Left lung (tissue), 10 donors: ENCODE results near the gene ALCAM. TPM values are rescaled to one million over a fixed set of nuclear protein-coding genes. Genes with fewer than 3 reads are reported as not detected.

Experiments used
- ATAC-seq: fragments of 200-7000 bp; cut with Tn5 transposase; one replicate; pipeline ENCODE4 v1.9.1; 2020; ENCODE audit warnings: moderate library complexity
- DNase-seq, 4 donors: peaks; one replicate each; pipeline ENCODE4 v3.0.0-alpha.2; 2013 to 2020
- H3K27ac ChIP-seq, 2 donors: fragments of 200-600 bp; sonication (generic) in 1 of 2; one replicate each; pipeline versions ENCODE4 v1.5.0 to v1.8.0; 2020 to 2021
- H3K27me3 ChIP-seq, 2 donors: fragments of 200-600 bp; sonication (generic) in 1 of 2; one replicate each; pipeline versions ENCODE4 v1.5.0 to v1.8.0; 2020 to 2021
- H3K36me3 ChIP-seq, 2 donors: fragments of 200-600 bp; sonication (generic) in 1 of 2; one replicate each; pipeline versions ENCODE4 v1.5.0 to v1.8.0; 2020 to 2021
- H3K4me1 ChIP-seq, 2 donors: fragments of 200-600 bp; one replicate each; pipeline ENCODE4 v1.8.0; 2021
- H3K4me3 ChIP-seq, 2 donors: fragments of 200-600 bp; sonication (generic) in 1 of 2; one replicate each; pipeline versions ENCODE4 v1.5.0 to v1.8.0; 2020 to 2021; ENCODE audit warnings: mild to moderate bottlenecking in 1 of 2
- H3K9me3 ChIP-seq, 2 donors: fragments of 200-600 bp; sonication (generic) in 1 of 2; one replicate each; pipeline versions ENCODE4 v1.5.0 to v1.8.0; 2020 to 2021
- intact Hi-C, 2 donors: fragments of 100-400 bp; cut with DNase I; formaldehyde crosslinking; loops; one replicate each; pipeline versions ENCODE4 v1.11.2 to v1.14.2; 2022
- polyA plus RNA-seq, 6 donors: library from polyadenylated mRNA; unstranded; fragments of 120-200 nt; gene quantifications; one replicate each; pipeline ENCODE4 v1.2.1, GENCODE V29; 2013; ENCODE audit not compliant: insufficient read length in 6 of 6
- total RNA-seq, 2 donors: library from RNA; stranded (reverse); fragmentation: NEBNext Ultra II Directional; extraction: Animal tissue kit (Norgen Biotek cat#: 25700); gene quantifications; one replicate each; pipeline ENCODE4 v1.2.1, GENCODE V29; 2021
- TF ChIP-seq, protein P1 (sequence below), 2 donors: fragments of 200-600 bp; sonication (generic) in 1 of 2; IDR thresholded peaks; one replicate each; pipeline versions ENCODE4 v1.5.0 to v1.8.0; 2021; ENCODE audit warnings: antibody characterized with exemption in 2 of 2
- donor health status: DM: no; HTN: yes; CAD: no.
- donor health status: DM: no; HTN: no; CAD: no.

The ALCAM gene
- total and polyA plus RNA-seq, 8 donors = 84.2 to 170 (median 127) TPM

DNA sequence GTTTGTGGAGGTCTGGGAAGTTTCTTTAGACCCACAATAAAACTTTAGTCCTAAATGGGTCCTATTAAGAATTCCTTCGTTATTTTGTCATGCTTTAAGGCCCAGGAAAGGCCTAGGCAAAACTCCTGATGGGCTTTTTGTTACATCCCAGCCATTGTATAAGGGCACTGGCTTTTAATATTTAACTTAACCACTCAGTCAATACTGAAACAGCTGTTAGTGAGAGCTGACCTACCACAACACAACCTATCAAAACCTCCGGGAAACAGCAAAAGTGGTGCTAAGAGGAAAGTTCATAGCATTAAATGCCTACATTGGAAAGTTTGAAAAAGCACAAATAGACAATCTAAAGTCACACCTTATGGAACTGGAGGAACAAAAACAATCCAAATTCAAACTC lies 39.6 kb downstream of the ALCAM start:
- H3K27ac ChIP-seq = no peak overlapping the region
- H3K4me1 ChIP-seq = no peaks in the 10 kb centered on the region
- no peak for ATAC-seq
- no peaks in the 10 kb centered on the region for H3K27me3 ChIP-seq
- H3K36me3 ChIP-seq = no peaks in the 10 kb centered on the region
- intact Hi-C loops = no loop called here
- H3K4me3 ChIP-seq = no peak overlapping the region
- no peak for DNase-seq
- no peaks in the 10 kb centered on the region for H3K9me3 ChIP-seq
- TF ChIP-seq, protein P1, sequence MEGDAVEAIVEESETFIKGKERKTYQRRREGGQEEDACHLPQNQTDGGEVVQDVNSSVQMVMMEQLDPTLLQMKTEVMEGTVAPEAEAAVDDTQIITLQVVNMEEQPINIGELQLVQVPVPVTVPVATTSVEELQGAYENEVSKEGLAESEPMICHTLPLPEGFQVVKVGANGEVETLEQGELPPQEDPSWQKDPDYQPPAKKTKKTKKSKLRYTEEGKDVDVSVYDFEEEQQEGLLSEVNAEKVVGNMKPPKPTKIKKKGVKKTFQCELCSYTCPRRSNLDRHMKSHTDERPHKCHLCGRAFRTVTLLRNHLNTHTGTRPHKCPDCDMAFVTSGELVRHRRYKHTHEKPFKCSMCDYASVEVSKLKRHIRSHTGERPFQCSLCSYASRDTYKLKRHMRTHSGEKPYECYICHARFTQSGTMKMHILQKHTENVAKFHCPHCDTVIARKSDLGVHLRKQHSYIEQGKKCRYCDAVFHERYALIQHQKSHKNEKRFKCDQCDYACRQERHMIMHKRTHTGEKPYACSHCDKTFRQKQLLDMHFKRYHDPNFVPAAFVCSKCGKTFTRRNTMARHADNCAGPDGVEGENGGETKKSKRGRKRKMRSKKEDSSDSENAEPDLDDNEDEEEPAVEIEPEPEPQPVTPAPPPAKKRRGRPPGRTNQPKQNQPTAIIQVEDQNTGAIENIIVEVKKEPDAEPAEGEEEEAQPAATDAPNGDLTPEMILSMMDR (IDR thresholded peaks at IDR 0.05) = no peak

DNA sequence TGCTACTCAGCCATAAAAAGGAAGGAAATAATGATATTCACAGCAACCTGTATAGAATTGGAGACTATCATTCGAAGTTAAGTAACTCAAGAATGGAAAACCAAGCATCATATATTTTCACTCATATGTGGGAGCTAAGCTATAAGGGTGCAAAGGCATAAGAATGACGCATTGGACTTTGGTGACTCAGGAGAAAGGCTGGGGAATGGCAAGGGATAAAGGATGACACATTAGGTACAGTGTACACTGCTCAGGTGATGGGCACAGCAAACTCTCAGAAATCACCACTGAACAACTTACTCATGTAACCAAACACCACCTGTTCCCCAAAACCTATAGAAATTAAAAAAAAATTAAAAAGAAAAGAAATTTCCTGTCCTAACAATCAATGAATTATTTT lies 42.7 kb downstream of the ALCAM start:
- intact Hi-C loops = no loop called here
- ATAC-seq (no peak), DNase-seq (no peak)

DNA sequence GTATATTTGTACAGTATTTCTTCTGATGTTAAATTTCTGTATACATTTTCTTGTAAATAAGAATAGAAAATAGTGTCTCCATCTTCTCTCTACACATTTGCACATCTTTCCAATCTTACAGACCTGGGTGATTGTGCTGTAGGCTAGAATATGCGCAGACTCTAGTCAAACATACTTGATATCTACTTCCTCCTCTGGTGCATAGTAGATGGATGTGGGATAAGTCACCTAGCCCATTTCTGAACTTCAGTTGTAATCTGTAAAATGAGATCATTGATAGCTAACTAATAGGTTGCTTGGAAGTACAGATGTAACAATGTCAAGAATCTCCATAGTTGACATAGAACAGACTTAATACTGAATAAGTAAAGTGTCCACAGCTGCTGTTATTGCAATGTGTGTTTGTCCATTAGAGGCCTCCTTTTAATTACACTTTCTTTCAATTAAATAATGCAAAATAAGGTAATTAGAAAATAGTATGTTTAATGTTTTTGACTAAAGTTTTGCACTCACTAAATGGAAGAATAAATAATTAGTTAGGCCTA lies 46.7 kb downstream of the ALCAM start:
- TF ChIP-seq, protein P1 (IDR thresholded peaks at IDR 0.05) = no peak
- ATAC-seq (no peak), DNase-seq (no peak)
- no peaks in the 10 kb centered on the region for H3K27me3 ChIP-seq
- no peaks in the 10 kb centered on the region for H3K4me1 ChIP-seq
- H3K4me3 ChIP-seq = no peak overlapping the region
- intact Hi-C loops = no loop called here
- H3K27ac ChIP-seq = no peak overlapping the region
- no peaks in the 10 kb centered on the region for H3K9me3 ChIP-seq
- no peaks in the 10 kb centered on the region for H3K36me3 ChIP-seq

More for the DNA sequence above, 42.7 kb downstream of the ALCAM start:
- Histone ChIP-seq H3K4me1 (no peaks in the 10 kb centered on the region), H3K27ac (no peak overlapping the region), H3K9me3 (no peaks in the 10 kb centered on the region), H3K27me3 (no peaks in the 10 kb centered on the region), H3K4me3 (no peak overlapping the region), H3K36me3 (no peaks in the 10 kb centered on the region)
- TF ChIP-seq, protein P1 (IDR thresholded peaks at IDR 0.05) = no peak

DNA sequence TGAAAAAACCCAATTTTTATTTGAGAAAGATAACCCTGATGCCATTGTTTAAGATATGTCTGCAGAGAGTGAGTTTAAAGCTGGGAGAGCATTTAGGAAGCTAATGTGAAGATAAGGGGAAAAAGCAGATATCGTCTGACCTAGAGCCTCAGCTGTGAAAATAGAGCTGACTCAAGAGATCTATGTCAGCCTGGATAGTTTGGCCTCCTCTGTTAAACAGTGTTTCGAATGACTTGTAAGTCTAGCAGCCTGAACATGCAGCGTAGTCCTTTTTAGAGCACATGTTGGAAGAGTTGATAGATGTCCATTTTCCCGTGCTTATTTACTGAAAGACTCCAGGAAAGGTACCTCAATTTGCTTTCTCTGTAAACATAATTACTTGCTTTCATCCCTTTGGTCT lies 48.1 kb downstream of the ALCAM start:
- no peak for DNase-seq
- no peak for ATAC-seq

DNA sequence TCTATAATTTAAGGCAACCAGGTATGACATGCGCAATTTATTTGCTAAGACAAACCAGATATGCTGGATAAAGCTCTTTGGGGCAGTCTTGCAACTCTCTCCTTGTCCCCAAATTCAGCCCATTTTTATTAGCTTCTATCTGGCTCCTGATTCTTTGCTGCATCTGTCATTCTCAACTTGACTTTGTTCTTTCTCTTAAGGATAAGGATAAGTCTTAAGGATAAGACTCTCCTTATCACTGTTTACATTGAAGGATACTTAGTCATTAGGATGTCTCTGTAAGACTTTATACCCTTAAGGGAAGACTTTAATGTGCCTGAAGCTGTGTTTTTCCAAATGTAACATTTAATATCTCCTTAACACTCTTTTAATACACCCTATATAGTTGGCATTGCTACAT lies 49.2 kb downstream of the ALCAM start:
- H3K36me3 ChIP-seq = no peaks in the 10 kb centered on the region
- TF ChIP-seq, protein P1 (IDR thresholded peaks at IDR 0.05) = no peak
- H3K4me1 ChIP-seq = no peaks in the 10 kb centered on the region
- ATAC-seq = no peak
- no peak overlapping the region for H3K4me3 ChIP-seq
- no peak overlapping the region for H3K27ac ChIP-seq
- H3K27me3 ChIP-seq = no peaks in the 10 kb centered on the region
- no peak for DNase-seq
- intact Hi-C loops = no loop called here
- no peaks in the 10 kb centered on the region for H3K9me3 ChIP-seq

More for the DNA sequence above, 48.1 kb downstream of the ALCAM start:
- TF ChIP-seq, protein P1 (IDR thresholded peaks at IDR 0.05) = no peak
- Histone ChIP-seq H3K4me1 (no peaks in the 10 kb centered on the region), H3K27ac (no peak overlapping the region), H3K36me3 (no peaks in the 10 kb centered on the region), H3K9me3 (no peaks in the 10 kb centered on the region), H3K4me3 (no peak overlapping the region), H3K27me3 (no peaks in the 10 kb centered on the region)
- intact Hi-C loops = no loop called here
